K562 (cell line): Measurements from ENCODE around the gene ASIP.

ENCODE experiments used
- CTBP1 ChIP-seq: fragments of 450-650 bp; IDR thresholded peaks from 2 replicates; pipeline ENCODE4 v1.6.1; 2016; ENCODE audit warnings: borderline replicate concordance
- NELFE ChIP-seq: IDR thresholded peaks from 2 replicates; pipeline ENCODE4 v1.6.1; 2011; ENCODE audit warnings: mild to moderate bottlenecking; ENCODE audit not compliant: insufficient read depth, insufficient read length
- POLR2AphosphoS5 ChIP-seq: IDR thresholded peaks from 2 replicates; pipeline ENCODE4 v1.6.1; 2011; ENCODE audit warnings: mild to moderate bottlenecking, low read depth, low read length, moderate library complexity; ENCODE audit not compliant: control insufficient read depth, insufficient read depth
- RFX5 ChIP-seq: IDR thresholded peaks from 2 replicates; pipeline ENCODE4 v1.6.1; 2011; ENCODE audit warnings: low read depth, mild to moderate bottlenecking, improper control_type of control experiment, low read length
- TF ChIP-seq, protein P1 (sequence below), 3 experiments: IDR thresholded peaks in 2 of 3; conservative IDR thresholded peaks in 1 of 3; 2 replicates each; pipeline ENCODE4 v1.5.1; 2011 to 2012; ENCODE audit warnings: low read length in 3 of 3, mild to moderate bottlenecking in 3 of 3, control low read depth in 2 of 3, improper control_type of control experiment in 1 of 3, inconsistent platforms in 1 of 3, low read depth in 1 of 3, mixed read lengths in 1 of 3, moderate library complexity in 1 of 3; ENCODE audit not compliant: insufficient read depth in 2 of 3

DNA sequence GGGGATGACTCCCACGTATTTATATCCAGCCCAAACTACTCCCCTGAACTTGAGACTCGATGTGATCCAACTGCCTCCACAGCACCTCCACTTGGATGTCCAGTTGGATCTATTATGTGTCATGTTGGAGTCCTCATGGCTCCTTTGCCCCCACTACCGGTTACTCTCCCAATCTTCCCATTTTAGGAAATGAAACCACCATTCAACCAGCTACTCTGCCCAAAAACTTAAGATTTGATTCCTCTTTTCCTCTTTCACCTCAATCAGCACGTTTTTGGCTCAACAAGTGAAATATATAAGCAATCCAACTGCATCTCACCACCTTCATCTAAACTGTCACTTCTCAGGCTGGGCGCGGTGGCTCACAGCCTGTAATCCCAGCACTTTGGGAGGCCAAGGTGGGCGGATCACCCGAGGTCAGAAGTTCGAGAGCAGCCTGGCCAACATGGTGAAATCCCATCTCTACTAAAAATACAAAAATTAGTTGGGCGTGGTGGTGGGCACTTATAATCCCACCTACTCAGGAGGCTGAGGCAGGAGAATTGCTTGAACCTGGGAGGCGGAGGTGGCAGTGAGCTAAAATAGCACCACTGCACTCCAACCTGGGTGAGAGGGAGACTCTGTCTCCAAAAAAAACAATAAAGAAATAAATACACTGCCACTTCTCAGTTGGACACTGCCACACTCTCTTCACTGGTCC, 58.5 kb downstream of the ASIP start:
- TF ChIP-seq, protein P1, sequence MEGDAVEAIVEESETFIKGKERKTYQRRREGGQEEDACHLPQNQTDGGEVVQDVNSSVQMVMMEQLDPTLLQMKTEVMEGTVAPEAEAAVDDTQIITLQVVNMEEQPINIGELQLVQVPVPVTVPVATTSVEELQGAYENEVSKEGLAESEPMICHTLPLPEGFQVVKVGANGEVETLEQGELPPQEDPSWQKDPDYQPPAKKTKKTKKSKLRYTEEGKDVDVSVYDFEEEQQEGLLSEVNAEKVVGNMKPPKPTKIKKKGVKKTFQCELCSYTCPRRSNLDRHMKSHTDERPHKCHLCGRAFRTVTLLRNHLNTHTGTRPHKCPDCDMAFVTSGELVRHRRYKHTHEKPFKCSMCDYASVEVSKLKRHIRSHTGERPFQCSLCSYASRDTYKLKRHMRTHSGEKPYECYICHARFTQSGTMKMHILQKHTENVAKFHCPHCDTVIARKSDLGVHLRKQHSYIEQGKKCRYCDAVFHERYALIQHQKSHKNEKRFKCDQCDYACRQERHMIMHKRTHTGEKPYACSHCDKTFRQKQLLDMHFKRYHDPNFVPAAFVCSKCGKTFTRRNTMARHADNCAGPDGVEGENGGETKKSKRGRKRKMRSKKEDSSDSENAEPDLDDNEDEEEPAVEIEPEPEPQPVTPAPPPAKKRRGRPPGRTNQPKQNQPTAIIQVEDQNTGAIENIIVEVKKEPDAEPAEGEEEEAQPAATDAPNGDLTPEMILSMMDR (IDR thresholded peaks at IDR 0.05 in 2 of 3, conservative IDR thresholded peaks at IDR 0.05 in 1 of 3; ENCODE audit: insufficient read depth in 2 of 3, low read depth in 1 of 3, low read length in 3 of 3): no peak
- TF ChIP-seq RFX5 (no peak), POLR2AphosphoS5 (no peak), CTBP1 (no peak), NELFE (no peak)
